BE2C (cell line): ENCODE measurements around the gene GTSE1.

Experiments
- DNase-seq: peaks from one replicate; pipeline ENCODE4 v3.0.0-alpha.2; 2020
- H3K27me3 ChIP-seq: fragments of 250-450 bp; sonication (Bioruptor Pico); 2 replicates; pipeline ENCODE4 v1.5.1; 2020; ENCODE audit warnings: mild to moderate bottlenecking
- H3K36me3 ChIP-seq: fragments of 250-450 bp; sonication (Bioruptor Pico); 2 replicates; pipeline ENCODE4 v1.5.1; 2020; ENCODE audit warnings: mild to moderate bottlenecking
- H3K4me1 ChIP-seq: fragments of 250-450 bp; sonication (Bioruptor Pico); 2 replicates; pipeline ENCODE4 v1.5.1; 2020
- H3K4me3 ChIP-seq: 2 replicates; pipeline ENCODE4 v1.5.1; 2011; ENCODE audit warnings: low read depth, low read length
- H3K9me3 ChIP-seq: fragments of 250-450 bp; sonication (Bioruptor Pico); 2 replicates; pipeline ENCODE4 v1.5.1; 2020
- TF ChIP-seq, protein P1 (sequence below): IDR thresholded peaks from 2 replicates; pipeline ENCODE4 v1.5.1; 2012; ENCODE audit warnings: mild to moderate bottlenecking, low read depth, low read length

Gene GTSE1

DNA sequence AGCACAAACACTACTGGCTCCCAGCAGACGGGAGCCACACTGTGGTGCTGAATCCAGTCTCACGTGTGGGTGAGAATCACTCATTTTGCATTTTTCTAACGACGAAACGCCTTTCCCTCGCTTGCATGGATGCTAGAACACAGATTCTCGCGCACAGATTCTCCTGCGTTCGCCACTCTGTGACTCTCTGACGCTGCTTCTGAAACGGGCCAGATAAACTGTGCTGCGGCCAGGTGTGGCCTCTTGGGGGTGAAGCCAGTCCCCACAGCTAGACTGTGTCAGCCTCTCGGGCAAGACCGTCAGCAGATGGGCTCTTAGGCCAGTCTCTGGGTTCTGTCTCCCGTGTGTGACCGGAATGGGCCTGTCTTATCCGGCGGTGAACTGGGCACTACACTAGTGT lies 83.4 kb downstream of the GTSE1 start:
- Histone ChIP-seq H3K36me3 (no peaks in the 10 kb centered on the region), H3K27me3 (no peaks in the 10 kb centered on the region), H3K4me1 (no peaks in the 10 kb centered on the region), H3K4me3 (no peak overlapping the region), H3K9me3 (no peaks in the 10 kb centered on the region)
- no peak for DNase-seq
- TF ChIP-seq, protein P1, sequence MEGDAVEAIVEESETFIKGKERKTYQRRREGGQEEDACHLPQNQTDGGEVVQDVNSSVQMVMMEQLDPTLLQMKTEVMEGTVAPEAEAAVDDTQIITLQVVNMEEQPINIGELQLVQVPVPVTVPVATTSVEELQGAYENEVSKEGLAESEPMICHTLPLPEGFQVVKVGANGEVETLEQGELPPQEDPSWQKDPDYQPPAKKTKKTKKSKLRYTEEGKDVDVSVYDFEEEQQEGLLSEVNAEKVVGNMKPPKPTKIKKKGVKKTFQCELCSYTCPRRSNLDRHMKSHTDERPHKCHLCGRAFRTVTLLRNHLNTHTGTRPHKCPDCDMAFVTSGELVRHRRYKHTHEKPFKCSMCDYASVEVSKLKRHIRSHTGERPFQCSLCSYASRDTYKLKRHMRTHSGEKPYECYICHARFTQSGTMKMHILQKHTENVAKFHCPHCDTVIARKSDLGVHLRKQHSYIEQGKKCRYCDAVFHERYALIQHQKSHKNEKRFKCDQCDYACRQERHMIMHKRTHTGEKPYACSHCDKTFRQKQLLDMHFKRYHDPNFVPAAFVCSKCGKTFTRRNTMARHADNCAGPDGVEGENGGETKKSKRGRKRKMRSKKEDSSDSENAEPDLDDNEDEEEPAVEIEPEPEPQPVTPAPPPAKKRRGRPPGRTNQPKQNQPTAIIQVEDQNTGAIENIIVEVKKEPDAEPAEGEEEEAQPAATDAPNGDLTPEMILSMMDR, result no peak
